HEK293T (cell line): ENCODE results near the gene SMC5.
A peak's percentile ranks its signal among the peaks of the same experiment; 100 is the strongest.

Source experiments
- CTCF ChIA-PET: fragments of 350-600 bp; formaldehyde crosslinking; extraction: SDS; loops from one replicate; lab custom pipeline; 2021; ENCODE audit warnings: antibody characterized with exemption, inconsistent platforms; lab: Yijun Ruan, JAX
- POLR2A ChIA-PET: fragments of 350-600 bp; formaldehyde crosslinking; extraction: SDS; loops from one replicate; lab custom pipeline; 2020; ENCODE audit warnings: antibody characterized with exemption, inconsistent platforms; lab: Yijun Ruan, JAX
- DNase-seq: peaks from one replicate; pipeline ENCODE4 v3.0.0; 2012; ENCODE audit warnings: mixed read lengths; ENCODE audit errors: extremely low spot score
- ARNT ChIP-seq: fragments of 450-650 bp; IDR thresholded peaks from 2 replicates; pipeline ENCODE4 v1.6.1; 2017; ENCODE audit warnings: mild to moderate bottlenecking
- BHLHE40 ChIP-seq: fragments of 450-650 bp; IDR thresholded peaks from 2 replicates; pipeline ENCODE4 v1.6.1; 2016; ENCODE audit warnings: mild to moderate bottlenecking, moderate library complexity, borderline replicate concordance
- CTBP1 ChIP-seq: fragments of 450-650 bp; IDR thresholded peaks from 2 replicates; pipeline ENCODE4 v1.6.1; 2016; ENCODE audit warnings: borderline replicate concordance
- ELF4 ChIP-seq: fragments of 450-650 bp; IDR thresholded peaks from 2 replicates; pipeline ENCODE4 v1.6.1; 2017; ENCODE audit warnings: antibody characterized with exemption
- FOXA1 ChIP-seq: fragments of 450-650 bp; IDR thresholded peaks from 2 replicates; pipeline ENCODE4 v1.6.1; 2016; ENCODE audit warnings: mild to moderate bottlenecking
- FOXK2 ChIP-seq: fragments of 450-650 bp; IDR thresholded peaks from 2 replicates; pipeline ENCODE4 v1.6.1; 2016; ENCODE audit warnings: mild to moderate bottlenecking
- FOXM1 ChIP-seq: fragments of 450-650 bp; IDR thresholded peaks from 2 replicates; pipeline ENCODE4 v1.6.1; 2017; ENCODE audit warnings: mild to moderate bottlenecking, borderline replicate concordance
- HDGF ChIP-seq: fragments of 450-650 bp; IDR thresholded peaks from 2 replicates; pipeline ENCODE4 v1.6.1; 2017; ENCODE audit warnings: antibody characterized with exemption, borderline replicate concordance
- L3MBTL2 ChIP-seq: fragments of 450-650 bp; conservative IDR thresholded peaks from 2 replicates; pipeline ENCODE4 v1.6.1; 2016; ENCODE audit warnings: mild to moderate bottlenecking
- LEF1 ChIP-seq: fragments of 450-650 bp; IDR thresholded peaks from 2 replicates; pipeline ENCODE4 v1.6.1; 2017; ENCODE audit warnings: mild to moderate bottlenecking, borderline replicate concordance
- NFRKB ChIP-seq: fragments of 450-650 bp; IDR thresholded peaks from 2 replicates; pipeline ENCODE4 v1.6.1; 2016; ENCODE audit warnings: mild to moderate bottlenecking, moderate library complexity
- SP1 ChIP-seq: fragments of 450-650 bp; IDR thresholded peaks from 2 replicates; pipeline ENCODE4 v1.6.1; 2017
- SUZ12 ChIP-seq: fragments of 450-650 bp; IDR thresholded peaks from 2 replicates; pipeline ENCODE4 v1.6.1; 2016; ENCODE audit warnings: mild to moderate bottlenecking
- TARDBP ChIP-seq: fragments of 450-650 bp; IDR thresholded peaks from 2 replicates; pipeline ENCODE4 v1.6.1; 2016
- ZNF384 ChIP-seq: fragments of 450-650 bp; IDR thresholded peaks from 2 replicates; pipeline ENCODE4 v1.6.1; 2016
- TF ChIP-seq, protein P1 (sequence below): fragments of 450-650 bp; IDR thresholded peaks from 2 replicates; pipeline ENCODE4 v1.6.1; 2016

The SMC5 gene

DNA sequence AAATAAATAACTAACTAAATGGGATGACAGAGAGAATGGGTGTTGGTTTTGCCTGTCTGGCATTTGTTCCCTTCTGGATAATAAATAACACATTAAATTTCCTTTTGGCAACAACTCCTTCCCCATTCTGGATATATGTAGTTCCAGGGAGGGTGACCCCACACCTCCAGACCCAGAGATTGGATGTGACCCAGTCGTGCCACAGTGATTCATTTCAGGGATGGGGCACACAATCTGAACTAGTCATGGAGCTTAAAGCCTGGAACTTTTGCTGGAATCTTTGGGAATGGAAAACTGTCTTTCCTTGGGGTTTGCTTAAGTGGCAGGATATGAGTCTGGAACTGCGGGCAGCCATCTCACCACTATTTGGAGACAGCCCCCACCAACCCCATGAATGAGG lies 144.4 kb downstream of the SMC5 start:
- ChIA-PET POLR2A (interaction anchor here (8.4 kb wide), 1 partner anchor 16 kb away, joined by 74 read pairs; no protein-coding TSS in a partner anchor), CTCF (interaction anchor here (1.6 kb wide), 1 partner anchor 10 kb away, joined by 3 read pairs; no protein-coding TSS in a partner anchor)
- TF ChIP-seq ARNT = no peak
- no peak for DNase-seq

DNA sequence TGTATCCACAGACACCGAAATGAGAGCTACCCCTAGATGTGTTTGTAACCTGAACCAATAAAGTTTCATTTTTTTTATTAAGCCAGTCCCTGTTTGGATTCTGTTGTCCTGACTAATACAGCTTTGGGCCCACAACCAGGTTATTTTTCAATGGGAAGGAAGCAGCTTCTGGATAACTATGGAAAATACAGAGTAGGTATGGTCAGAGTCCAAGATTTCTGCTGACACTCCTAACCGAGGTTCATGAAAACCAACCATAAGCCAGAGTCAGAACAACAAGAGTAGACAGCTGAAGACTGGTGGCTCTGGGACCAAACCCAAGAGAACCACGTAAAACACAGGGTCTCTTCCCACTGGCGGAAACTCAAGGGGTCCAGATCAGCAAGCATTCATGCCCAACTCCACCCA lies 144.8 kb downstream of the SMC5 start:
- POLR2A ChIA-PET = interaction anchor here (8.4 kb wide), 1 partner anchor 16 kb away, joined by 74 read pairs; no protein-coding TSS in a partner anchor
- CTCF ChIA-PET = interaction anchor here (1.6 kb wide), 1 partner anchor 11 kb away, joined by 3 read pairs; no protein-coding TSS in a partner anchor
- DNase-seq = no peak
- TF ChIP-seq FOXA1 = no peak
- TF ChIP-seq ZNF384 = peak; percentile 45; the same call in 1 of the 2 replicates

DNA sequence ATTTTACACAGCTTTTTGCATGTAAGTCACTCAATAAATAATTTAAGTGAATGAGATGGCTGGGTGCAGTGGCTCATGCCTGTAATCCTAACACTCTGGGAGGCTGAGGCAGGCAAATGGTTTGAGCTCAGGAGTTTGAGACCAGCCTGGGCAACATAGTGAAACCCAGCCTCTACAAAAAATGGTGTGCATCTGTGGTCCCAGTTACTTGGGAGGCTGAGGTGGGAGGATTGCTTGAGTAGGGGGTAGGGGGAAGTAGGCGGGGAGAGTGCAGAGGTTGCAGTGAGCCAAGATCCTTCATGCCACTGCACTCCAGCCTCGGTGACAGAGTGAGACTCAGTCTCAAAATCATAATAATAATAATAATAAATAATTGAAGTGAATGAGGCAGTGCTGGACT lies 145.5 kb downstream of the SMC5 start:
- TF ChIP-seq ZNF384 = no peak
- TF ChIP-seq ELF4 = no peak
- TF ChIP-seq LEF1 = no peak
- no peak for TF ChIP-seq SP1
- TF ChIP-seq SUZ12 = no peak
- TF ChIP-seq, protein P1, sequence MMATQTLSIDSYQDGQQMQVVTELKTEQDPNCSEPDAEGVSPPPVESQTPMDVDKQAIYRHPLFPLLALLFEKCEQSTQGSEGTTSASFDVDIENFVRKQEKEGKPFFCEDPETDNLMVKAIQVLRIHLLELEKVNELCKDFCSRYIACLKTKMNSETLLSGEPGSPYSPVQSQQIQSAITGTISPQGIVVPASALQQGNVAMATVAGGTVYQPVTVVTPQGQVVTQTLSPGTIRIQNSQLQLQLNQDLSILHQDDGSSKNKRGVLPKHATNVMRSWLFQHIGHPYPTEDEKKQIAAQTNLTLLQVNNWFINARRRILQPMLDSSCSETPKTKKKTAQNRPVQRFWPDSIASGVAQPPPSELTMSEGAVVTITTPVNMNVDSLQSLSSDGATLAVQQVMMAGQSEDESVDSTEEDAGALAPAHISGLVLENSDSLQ = no peak
- no peak for TF ChIP-seq HDGF
- no peak for TF ChIP-seq L3MBTL2
- TF ChIP-seq FOXA1 = no peak
- TF ChIP-seq FOXM1 = no peak
- TF ChIP-seq TARDBP = no peak
- no peak for TF ChIP-seq NFRKB
- no peak for TF ChIP-seq CTBP1
- no peak for TF ChIP-seq BHLHE40
- no peak for TF ChIP-seq FOXK2
- TF ChIP-seq ARNT = no peak
- POLR2A ChIA-PET = interaction anchor here (8.4 kb wide), 1 partner anchor 15 kb away, joined by 74 read pairs; no protein-coding TSS in a partner anchor

More for the DNA sequence above, 145.5 kb downstream of the SMC5 start:
- no peak for DNase-seq
- CTCF ChIA-PET = interaction anchor here (1.6 kb wide), 1 partner anchor 11 kb away, joined by 3 read pairs; no protein-coding TSS in a partner anchor
